A673 (cell line): ENCODE results near the gene CHIA. TPM values are rescaled to one million over a fixed set of nuclear protein-coding genes. Genes with fewer than 3 reads are reported as not detected.

Experiments
- BruUV-seq: library from RNA; stranded (reverse); fragments of 400-500 nt; replicated peaks from 2 replicates; lab custom pipeline; 2021; lab: Mats Ljungman, UMichigan
- CTCF ChIA-PET: fragments of 300-600 bp; sonication (Branson Sonifier 250); formaldehyde crosslinking; loops from one replicate; lab custom pipeline; 2022; ENCODE audit warnings: antibody characterized with exemption; lab: Charles Lee
- POLR2A ChIA-PET: fragments of 300-600 bp; sonication (Branson Sonifier 250); formaldehyde crosslinking; loops from one replicate; lab custom pipeline; 2022; ENCODE audit warnings: antibody characterized with exemption; ENCODE audit not compliant: low non-redundant PET; lab: Charles Lee
- DNase-seq: peaks from one replicate; pipeline ENCODE4 v3.0.0-alpha.2; 2015; ENCODE audit warnings: low spot score
- H3K27ac ChIP-seq: fragments of 200-600 bp; sonication (generic); 2 replicates; pipeline ENCODE4 v1.5.1; 2016; ENCODE audit warnings: mixed run types, low read depth, mild to moderate bottlenecking, mixed read lengths, antibody characterized with exemption, low read length; ENCODE audit not compliant: poor library complexity, severe bottlenecking
- H3K27me3 ChIP-seq: fragments of 200-600 bp; sonication (generic); replicated peaks from 2 replicates; pipeline ENCODE4 v1.6.1; 2017; ENCODE audit warnings: mixed run types, low read depth, mild to moderate bottlenecking, mixed read lengths, antibody characterized with exemption, low read length; ENCODE audit not compliant: insufficient read depth, poor library complexity
- H3K36me3 ChIP-seq: fragments of 200-600 bp; sonication (generic); 2 replicates; pipeline ENCODE4 v1.6.1; 2016; ENCODE audit warnings: mixed run types, mild to moderate bottlenecking, mixed read lengths, antibody characterized with exemption, low read length; ENCODE audit not compliant: insufficient read depth, poor library complexity, severe bottlenecking
- H3K4me1 ChIP-seq: fragments of 200-600 bp; sonication (generic); 2 replicates; pipeline ENCODE4 v1.6.1; 2017; ENCODE audit warnings: mixed run types, mild to moderate bottlenecking, mixed read lengths, antibody characterized with exemption, low read length; ENCODE audit not compliant: insufficient read depth, poor library complexity, severe bottlenecking
- H3K4me3 ChIP-seq: fragments of 200-600 bp; sonication (generic); 2 replicates; pipeline ENCODE4 v1.5.1; 2016; ENCODE audit warnings: low read depth, mixed run types, mild to moderate bottlenecking, mixed read lengths, low read length; ENCODE audit not compliant: poor library complexity, severe bottlenecking
- H3K9me3 ChIP-seq: fragments of 200-600 bp; sonication (generic); 2 replicates; pipeline ENCODE4 v1.6.1; 2016; ENCODE audit warnings: mixed run types, low read depth, mild to moderate bottlenecking, mixed read lengths, antibody characterized with exemption, low read length; ENCODE audit not compliant: poor library complexity, severe bottlenecking
- CTCF ChIP-seq: fragments of 300-800, 200-600 bp; sonication (generic); conservative IDR thresholded peaks from 2 replicates; pipeline ENCODE4 v1.5.1; 2017; ENCODE audit warnings: low read depth, mild to moderate bottlenecking, antibody characterized with exemption, low read length, moderate library complexity, mixed read lengths
- EZH2 ChIP-seq: fragments of 200-600 bp; sonication (generic); IDR thresholded peaks from 2 replicates; pipeline ENCODE4 v1.6.1; 2017; ENCODE audit warnings: borderline replicate concordance, low read depth, mild to moderate bottlenecking, mixed read lengths, antibody characterized with exemption, low read length; ENCODE audit not compliant: poor library complexity, severe bottlenecking
- intact Hi-C: fragments of 100-400 bp; cut with micrococcal nuclease; formaldehyde crosslinking; loops from one replicate; pipeline ENCODE4 v1.10.0; 2022; ENCODE audit not compliant: unreplicated experiment
- total RNA-seq: library from RNA; stranded (reverse); gene quantifications from 2 replicates; pipeline ENCODE4 v1.2.3, GENCODE V29; 2021

The CHIA gene
- total RNA-seq, 1 experiment from 2014 or later, result not detected

- ChIA-PET POLR2A (no interaction called here), CTCF (no interaction called here)
- no peak for DNase-seq
These were observed 78.5 kb downstream of the CHIA start for GRCh38 chr1:111369177-111369576.

GRCh38 chr1:111369645-111370044 is 79.0 kb downstream of the CHIA start:
- ChIA-PET CTCF (no interaction called here), POLR2A (no interaction called here)
- DNase-seq, result no peak
- Histone ChIP-seq H3K27me3 (peaks cover 35% of the 10 kb centered on the region), H3K27ac (no peak overlapping the region), H3K4me3 (no peak overlapping the region), H3K36me3 (no peaks in the 10 kb centered on the region), H3K9me3 (no peaks in the 10 kb centered on the region), H3K4me1 (no peaks in the 10 kb centered on the region)
- intact Hi-C loops, result no loop called here
- no peak for TF ChIP-seq CTCF
- no peak for TF ChIP-seq EZH2
- no TSS peak for BruUV-seq

More at GRCh38 chr1:111369177-111369576, 78.5 kb downstream of the CHIA start:
- no TSS peak for BruUV-seq
- intact Hi-C loops, result no loop called here
- H3K4me3 ChIP-seq, result no peak overlapping the region
- H3K36me3 ChIP-seq, result no peaks in the 10 kb centered on the region
- no peaks in the 10 kb centered on the region for H3K4me1 ChIP-seq
- H3K27me3 ChIP-seq, result peaks cover 30% of the 10 kb centered on the region
- no peaks in the 10 kb centered on the region for H3K9me3 ChIP-seq
- no peak for TF ChIP-seq EZH2
- no peak for TF ChIP-seq CTCF
- H3K27ac ChIP-seq, result no peak overlapping the region

Other genes starting within 250 kb of the CHIA start
- 17.0 and 23.7 TPM in 2 replicates for gene DRAM2, start 150.8 kb upstream of the CHIA start, total RNA-seq
- gene CEPT1, start 150.6 kb upstream of the CHIA start, total RNA-seq, result 28.7 and 30.9 TPM in 2 replicates
- gene DENND2D, start 90.2 kb upstream of the CHIA start, total RNA-seq, result not detected in 2 replicates
- not detected in 2 replicates for gene CHI3L2, start 63.1 kb upstream of the CHIA start, total RNA-seq
- gene OVGP1, start 136.9 kb downstream of the CHIA start, total RNA-seq, result 1.3 TPM in 2 replicates
- 56.1 and 67.9 TPM in 2 replicates for gene WDR77, start 158.4 kb downstream of the CHIA start, total RNA-seq
- 316 and 344 TPM in 2 replicates for gene ATP5PB, start 158.6 kb downstream of the CHIA start, total RNA-seq
- 0.21 and 0.50 TPM in 2 replicates for gene C1orf162, start 183.1 kb downstream of the CHIA start, total RNA-seq
- gene ADORA3, start 212.8 kb downstream of the CHIA start, total RNA-seq, result not detected in 2 replicates
- gene TMIGD3, start 212.8 kb downstream of the CHIA start, total RNA-seq, result not detected in 2 replicates